GM18499 (cell line): ENCODE results near the gene HOXD1.

ENCODE experiments used
- ATAC-seq: cut with Tn5 transposase; IDR thresholded peaks from one replicate; pipeline ENCODE4 v1.9.1; 2021; ENCODE audit warnings: moderate number of reproducible peaks; ENCODE audit not compliant: insufficient read depth, unreplicated experiment

HOXD1 gene

DNA sequence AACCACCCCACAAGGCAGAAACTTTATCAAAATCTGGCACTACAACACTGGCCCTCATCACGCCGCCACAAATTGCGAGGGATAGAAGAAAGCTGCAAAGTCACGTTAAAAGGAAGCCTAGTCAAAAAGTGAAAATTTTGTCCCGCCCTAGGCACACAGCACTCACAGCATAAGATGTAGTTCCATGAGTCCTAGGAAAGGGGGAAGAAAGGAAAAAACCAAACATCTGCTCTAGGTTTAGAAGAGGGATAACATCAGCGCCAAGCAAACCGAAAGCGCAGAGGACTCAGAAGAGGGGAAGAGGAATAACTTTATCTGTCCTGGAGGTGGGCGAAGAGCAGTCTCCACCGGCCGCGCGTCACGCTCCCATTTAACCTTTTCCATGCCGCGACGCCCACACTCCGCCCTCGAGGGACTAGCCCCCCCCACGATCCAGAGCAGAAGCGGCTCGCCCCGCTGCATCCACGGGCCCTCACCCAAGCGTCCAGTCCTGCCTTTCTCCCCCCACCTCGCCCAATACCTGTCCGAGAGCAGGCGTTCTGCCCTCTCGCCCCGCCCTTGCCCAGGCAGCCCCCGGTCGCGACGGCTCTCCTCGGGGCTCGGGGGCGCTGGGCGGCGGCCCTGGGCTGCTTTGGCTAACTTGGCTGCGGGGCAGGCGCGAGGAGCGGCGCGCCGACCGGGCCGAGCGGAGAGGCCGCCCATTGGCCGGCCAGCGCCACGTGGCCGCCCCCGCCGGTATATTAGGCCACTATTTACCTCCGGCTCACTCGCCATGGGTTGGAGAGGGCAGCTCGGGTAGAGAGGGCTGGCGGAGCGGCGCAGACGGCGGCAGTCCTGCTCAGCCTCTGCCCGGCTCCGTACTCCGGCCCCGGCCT lies at the start of gene HOXD1:
Gene HOXD1, plus strand, starts transcription at position 770 of the 875 bp plus-strand sequence. CDS start 134 bp downstream, outside the sequence.
- ATAC-seq, result no peak

DNA sequence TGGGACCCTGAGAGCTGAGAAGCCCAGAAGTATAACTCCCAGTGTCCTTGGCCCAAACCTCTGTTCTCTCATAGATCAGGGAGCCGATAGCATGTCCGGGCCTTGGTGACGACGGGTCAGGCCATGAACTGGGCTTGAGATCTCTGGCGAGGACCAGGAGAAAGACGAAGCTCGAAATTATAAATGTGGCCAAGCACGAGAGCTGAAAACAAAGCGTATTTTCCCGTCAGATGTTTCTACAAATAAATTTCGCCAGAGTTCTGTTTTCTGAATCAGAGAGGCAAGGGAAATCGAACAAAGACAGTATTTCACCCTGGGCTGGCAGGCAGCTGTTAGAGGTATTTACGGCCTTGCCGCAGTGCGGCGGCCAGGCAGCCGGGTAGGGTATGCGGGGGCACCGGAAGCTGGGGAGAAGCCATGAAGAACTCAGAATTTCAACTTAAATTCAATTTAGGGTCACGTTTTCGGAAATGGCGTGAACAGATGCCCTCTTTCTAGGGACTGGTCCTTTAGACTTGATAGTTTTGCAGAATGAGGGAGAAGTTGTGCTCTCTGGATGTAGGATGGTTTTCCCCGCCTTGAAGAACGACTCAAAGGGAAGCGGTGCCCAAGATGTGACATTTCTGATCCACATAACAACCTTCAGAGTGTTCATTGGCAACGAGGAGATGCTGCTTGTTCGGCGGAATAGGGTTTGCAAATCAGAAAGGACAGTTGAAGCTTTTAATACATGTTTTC lies 49.4 kb upstream of the HOXD1 start:
- ATAC-seq, result no peak

DNA sequence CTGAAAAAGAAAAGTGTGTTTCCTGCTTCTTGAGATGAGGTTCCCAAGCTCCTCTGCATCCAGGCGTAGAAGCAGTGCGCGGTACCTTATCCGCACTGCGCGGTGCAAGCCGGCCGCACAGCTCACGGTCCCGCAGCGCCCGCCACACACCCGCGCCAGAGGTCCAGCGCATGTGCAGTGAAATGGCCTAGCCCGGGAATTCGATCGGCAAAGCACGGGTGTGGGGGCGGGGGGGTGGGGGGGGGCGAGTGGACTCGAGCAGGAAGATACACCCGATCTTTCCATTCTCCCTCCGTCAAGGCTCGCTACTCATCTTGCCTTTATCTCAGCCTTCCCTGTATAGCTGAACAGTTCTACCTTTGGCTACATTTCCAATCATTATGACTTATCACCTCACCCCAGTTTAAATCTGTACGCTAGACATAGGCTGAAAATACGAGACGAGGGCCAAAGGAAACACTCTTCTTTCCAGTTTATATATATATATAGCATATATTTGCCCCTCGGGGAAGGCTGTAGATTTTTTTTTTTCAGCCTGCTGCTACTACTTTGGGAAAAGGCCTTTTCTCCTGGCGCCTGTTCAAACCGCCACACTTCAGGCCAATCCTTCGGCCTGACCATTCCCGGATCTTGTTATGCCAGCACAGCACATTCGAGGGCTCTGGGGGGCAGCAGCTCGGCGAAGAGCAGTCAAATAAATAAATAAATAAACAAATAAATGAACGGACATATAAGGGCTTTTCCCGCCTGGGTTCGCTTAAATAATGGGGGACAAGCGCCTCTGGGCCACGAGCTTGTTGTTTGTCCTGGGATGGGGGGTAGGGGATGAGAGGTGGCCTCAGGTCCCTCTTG lies 48.6 kb upstream of the HOXD1 start:
- ATAC-seq, result no peak

GRCh38 chr2:176140513-176141317 lies 47.8 kb upstream of the HOXD1 start:
- no peak for ATAC-seq

GRCh38 chr2:176142281-176142680 lies 46.2 kb upstream of the HOXD1 start:
- ATAC-seq, result no peak

- ATAC-seq, result no peak
Measured at GRCh38 chr2:176145085-176145969, 43.1 kb upstream of the HOXD1 start.

DNA sequence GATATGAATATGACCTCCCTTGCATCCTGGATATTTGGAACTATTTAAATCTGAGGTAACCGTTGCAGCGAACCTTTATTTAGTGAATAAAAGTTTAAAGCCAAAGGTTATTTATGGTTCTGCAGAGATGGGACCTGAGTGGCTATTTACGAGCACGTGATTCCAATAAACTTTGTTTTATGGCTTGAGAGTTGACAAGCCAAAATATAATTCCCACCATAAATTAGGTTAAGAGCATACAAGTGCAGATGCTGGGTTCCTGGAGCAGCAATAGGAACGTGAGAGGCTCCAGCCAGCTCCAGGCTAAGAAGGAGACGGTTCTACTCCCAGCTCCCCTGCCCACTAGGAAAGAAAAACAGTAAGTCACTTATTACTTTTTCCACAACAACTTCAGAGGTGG lies 42.4 kb upstream of the HOXD1 start:
- ATAC-seq, result no peak

DNA sequence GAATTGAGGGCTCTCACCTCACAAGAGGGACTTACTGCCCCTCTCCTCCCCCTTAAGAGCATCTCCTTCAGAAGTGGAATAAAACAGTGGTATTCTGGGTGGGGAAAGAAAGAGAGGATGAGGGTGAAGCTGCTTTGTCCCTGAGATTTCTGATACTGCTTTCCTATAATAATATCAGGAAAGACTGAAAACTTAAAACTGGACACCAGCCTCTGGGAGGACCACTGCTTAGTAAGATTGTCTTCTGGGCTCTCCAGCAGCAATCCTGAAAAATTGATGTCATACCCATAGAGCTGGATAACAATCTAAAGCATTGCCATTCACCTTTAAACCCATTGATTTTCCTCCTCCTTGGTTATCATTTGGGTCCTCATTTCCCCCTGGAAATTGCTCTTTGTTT lies 41.8 kb upstream of the HOXD1 start:
- no peak for ATAC-seq

- no peak for ATAC-seq
Measured at GRCh38 chr2:176147210-176147799, 41.2 kb upstream of the HOXD1 start.

GRCh38 chr2:176147800-176148496 lies 40.5 kb upstream of the HOXD1 start:
- no peak for ATAC-seq

- ATAC-seq, result no peak
Measured at GRCh38 chr2:176148751-176149421, 39.6 kb upstream of the HOXD1 start.

DNA sequence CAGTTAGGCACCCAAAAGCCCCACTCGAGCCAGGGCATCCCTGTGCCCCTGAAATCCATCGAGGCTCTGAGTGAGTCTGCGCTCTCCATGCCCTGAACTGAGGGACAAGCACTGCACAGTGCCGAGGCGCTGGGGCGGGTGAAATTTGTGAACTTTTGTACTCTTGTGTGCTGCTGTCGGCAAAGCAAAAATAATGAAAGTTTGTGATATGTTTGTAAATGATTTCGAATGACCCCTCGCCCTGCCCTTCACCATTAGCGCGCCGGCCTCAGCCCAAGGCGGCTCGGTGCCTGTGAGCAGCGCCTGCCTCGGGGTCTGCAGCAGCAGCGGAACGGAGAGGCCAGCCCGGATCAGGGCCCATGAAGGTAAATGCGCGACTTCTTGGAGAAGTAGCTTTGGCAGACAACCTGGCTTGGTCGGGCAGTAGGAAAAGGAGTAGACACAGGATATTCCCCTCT lies 39.0 kb upstream of the HOXD1 start:
- ATAC-seq, result no peak

DNA sequence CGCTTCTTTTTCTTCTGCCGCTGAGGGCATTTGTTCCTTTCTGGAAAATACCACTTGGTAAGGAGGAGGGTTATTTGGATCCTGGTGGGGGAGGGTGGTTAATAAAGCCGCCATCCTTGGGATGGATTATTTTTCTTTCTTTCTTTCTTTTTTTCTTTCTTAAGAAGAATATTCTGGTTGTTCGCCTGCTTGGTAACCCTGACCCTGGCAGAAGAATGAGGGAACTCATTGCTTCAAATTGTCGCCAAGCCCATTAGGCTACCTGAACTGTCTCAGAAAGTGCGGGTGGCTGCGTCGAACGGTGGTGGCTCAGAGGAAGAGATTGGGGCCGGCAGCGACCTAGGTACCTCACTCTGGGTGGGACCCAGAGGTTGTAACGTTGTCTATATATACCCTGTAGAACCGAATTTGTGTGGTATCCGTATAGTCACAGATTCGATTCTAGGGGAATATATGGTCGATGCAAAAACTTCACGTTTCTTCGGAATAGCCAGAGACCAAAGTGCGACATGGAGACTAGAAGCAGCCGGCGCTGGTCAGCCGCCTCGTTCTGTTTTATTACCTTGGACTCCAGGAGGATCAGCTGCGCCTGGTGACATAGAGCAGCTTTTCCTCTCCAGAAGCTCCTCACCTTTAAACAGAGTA lies 38.4 kb upstream of the HOXD1 start:
- ATAC-seq, result no peak

DNA sequence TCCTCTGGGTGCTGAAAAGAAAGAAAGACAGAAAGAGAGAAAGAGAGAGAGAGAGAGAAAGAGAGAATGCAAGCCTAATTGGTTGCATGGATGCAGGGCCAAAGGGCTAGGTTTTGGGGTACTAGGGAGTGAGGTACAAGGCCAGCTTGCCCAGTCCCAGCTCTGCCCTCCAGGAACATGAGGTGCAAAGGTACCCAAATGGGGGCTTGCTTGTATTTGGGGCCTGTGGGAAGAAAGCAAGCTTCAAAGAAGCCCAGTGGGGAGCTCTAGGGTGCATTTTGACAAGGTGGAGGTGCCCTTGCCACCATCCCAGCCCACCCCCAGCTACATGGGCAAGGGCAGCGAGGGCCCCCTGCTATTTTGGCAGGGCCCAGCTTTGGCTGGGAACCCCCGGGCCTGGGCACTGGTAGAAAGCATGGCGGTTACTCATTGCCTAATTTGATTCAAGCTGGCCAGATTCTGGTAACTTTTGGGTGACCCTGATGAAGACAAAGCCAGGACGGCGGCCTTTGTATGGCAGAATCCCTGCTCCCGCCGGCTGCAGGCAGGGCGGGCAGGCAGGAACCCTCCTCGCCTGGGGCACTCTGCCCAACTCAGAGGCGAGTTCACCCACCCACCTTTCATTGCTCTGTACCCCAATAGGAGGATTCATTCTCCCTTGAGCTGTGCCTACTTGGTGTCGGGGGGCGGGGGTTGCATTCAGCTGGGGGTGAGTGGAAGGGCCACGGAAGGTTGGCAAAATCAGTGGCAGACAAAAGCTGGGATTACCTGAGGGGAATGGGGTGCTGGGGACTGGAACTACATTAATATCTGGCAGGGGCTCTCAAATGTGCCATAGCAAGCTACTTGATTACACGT lies 37.7 kb upstream of the HOXD1 start:
- no peak for ATAC-seq

- no peak for ATAC-seq
Measured at GRCh38 chr2:176151442-176152287, 36.8 kb upstream of the HOXD1 start, which contains the start of gene HOXD4. HOXD4 (plus strand) TSS chr2:176151550; CDS start chr2:176151634, 84 bp downstream.
